HG03469 (cell line): ENCODE data around the gene ETV1.

ENCODE experiments used
- ATAC-seq: cut with Tn5 transposase; IDR thresholded peaks from one replicate; pipeline ENCODE4 v1.9.1; 2021; ENCODE audit warnings: mild to moderate bottlenecking, moderate library complexity, moderate number of reproducible peaks; ENCODE audit not compliant: unreplicated experiment

The ETV1 gene

GRCh38 chr7:13987395-13987794, 2.1 kb downstream of the ETV1 start:
- no peak for ATAC-seq

GRCh38 chr7:13986208-13986607, 3.3 kb downstream of the ETV1 start:
- no peak for ATAC-seq

- no peak for ATAC-seq
Measured at GRCh38 chr7:13984831-13985685, 4.4 kb downstream of the ETV1 start.

DNA sequence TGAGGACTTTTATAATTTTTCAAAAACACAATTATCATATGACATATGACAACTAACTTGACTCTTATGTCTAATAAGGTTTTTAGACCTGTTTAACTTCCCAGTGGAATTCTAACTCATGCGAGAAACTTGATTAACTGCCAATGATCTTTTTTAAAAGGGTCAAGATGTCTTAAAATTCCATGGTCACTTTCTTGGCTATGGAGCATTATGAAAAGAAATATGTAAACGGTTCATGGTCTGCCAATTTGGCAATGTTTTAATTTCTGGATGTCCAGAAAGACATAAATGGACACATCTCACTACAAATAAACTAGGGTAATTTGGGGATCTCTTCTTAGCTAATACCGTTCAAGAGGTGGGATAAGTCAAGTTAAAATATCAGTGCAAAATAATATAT, 5.4 kb downstream of the ETV1 start:
- no peak for ATAC-seq

GRCh38 chr7:13982940-13983677, 6.4 kb downstream of the ETV1 start:
- no peak for ATAC-seq

DNA sequence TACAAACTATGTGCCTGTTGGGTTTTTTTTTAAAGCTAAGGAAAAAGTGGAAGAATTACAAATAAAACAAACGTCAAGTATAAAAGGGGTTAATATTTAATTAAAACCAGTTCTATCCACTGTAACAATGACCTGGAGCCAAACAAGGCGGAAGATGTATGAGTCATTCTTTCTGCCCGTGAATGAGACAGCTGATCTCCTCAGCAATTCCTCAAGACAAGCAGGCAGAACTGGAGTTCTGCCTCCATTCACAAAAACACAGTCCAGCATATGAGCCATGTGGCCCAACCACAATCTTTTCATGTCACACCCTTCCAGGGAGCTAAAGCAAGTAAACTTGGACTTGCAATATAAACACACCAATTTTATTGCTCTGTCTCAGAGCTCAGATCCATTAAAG, 8.4 kb downstream of the ETV1 start:
- no peak for ATAC-seq

DNA sequence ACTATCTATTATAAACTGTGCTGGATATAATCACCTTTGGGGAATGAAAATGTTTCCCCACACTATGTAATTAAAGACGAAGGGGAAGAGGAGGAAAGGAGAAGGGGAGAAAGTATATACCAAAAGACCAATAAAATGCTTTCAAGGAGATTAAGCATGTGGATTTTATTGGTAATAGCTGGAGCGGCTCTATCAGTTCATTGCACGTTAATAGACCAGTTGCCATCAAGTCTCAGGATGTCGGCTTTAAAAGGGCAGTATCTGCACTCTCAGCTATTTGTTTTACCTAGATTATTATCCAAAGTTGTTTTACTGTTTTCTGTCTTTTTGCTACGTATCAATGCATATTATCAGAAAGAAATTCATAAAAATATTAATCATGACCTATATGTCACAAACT, 9.0 kb downstream of the ETV1 start:
- ATAC-seq, result no peak

DNA sequence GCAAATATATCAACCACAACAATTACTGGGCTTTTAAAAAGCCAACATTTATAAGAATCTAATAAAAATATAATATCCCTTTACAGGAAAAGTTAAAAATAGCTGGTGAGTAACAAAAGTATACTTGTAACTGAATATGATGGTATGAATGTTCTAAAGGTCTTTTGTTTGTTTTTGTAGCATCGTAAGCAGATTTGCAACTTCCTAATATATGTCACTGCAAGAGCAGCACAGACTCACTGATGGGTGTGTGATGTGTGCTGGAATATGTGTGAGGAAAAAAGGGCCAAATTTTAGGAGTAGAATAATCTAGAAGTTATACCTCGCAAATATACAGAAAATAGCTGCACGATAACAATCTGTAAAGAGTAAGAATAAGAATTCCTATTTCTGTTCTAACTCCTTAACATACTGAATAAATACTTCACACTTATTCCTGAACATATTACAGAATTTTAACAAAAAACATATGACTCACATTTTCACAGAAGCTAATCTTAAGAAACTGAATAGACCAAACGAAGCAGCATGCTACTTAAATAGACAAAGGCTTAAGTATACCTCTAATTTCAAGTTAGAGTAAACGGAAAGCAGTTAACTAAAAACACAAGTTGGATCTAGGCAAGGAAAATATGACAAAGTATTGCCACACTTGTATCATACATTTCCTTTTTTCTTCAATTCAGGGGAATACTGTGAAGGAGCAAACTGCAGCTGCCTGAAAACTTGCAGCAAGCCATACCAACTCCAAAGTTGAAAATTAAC, 9.6 kb downstream of the ETV1 start:
- no peak for ATAC-seq

DNA sequence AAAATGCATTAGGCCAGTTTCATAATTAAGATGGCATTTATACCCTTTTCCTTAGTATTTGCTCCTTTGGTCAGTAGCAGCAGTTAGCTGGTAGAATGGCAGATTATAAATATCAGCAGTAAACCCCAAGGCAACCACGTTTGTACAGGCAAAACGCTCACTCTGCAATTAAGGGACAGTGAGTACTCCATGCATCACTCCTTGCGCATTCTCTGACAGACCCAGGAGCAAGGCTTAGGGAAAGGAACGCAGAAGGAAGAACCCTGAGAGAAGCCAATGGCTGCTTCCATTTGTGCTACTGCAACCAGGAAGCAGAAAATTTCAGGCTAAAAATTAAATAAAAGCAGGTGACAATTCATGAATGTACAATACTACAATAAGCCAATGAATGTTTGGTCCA, 12.9 kb downstream of the ETV1 start:
- ATAC-seq, result no peak

- ATAC-seq, result no peak
Measured at GRCh38 chr7:13965077-13965476, 24.4 kb downstream of the ETV1 start.

DNA sequence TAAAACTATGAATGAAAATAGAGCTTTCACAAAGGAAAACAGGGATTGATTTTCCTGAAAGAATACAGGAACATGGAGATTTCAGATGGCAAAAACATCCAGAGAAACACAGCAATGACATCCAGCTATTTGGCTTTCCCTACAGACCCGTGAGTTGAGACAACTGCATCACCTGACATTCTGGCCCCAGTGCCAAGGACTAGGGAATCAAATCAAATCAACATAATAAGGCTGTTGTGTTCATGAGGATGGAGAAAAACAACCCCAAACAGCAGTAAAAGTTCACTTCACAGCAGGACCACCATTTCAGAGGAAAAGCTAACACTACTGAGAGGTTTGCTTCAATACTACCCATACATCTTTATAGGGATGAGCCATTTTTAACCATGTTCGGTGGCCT, 25.5 kb downstream of the ETV1 start:
- no peak for ATAC-seq

- no peak for ATAC-seq
Measured at GRCh38 chr7:13955494-13955893, 34.0 kb downstream of the ETV1 start.

DNA sequence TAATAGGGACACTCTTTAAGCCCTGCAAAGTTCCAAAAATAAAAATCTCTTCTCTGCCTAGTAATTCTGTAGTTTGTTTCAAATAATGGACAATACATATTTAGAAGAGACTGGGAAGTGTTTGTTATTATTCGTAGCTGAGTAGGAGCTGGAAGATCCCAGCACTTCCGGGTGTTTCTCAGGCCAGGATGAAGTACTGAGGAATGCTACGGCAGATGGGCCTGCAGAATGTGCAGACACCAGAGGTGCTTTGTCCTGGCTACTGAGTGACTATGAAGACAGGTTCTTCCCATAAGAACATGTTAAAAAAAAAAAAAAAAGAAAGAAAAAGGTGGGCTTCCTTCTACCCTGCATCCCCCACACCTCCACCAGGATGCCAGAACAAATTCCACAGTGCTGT, 36.1 kb downstream of the ETV1 start:
- ATAC-seq, result no peak

DNA sequence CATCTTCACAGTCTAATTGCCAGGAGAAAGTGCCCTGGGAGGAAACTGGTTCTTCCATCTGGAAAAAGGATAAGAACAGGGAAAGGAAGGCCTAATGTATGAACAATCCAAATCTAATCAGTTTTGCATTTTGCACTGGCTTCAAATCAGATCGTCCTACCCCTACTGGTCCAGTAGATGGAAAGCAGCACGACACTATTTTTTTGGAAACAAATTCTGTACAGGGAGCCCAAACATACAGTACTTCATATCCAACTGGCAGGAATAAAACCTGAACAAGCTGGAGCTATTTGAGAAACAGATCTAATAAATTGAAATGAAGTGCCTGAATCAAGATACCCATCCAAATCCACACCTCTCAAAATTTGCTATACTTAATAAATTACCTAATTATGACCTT, 36.5 kb downstream of the ETV1 start:
- ATAC-seq, result no peak

DNA sequence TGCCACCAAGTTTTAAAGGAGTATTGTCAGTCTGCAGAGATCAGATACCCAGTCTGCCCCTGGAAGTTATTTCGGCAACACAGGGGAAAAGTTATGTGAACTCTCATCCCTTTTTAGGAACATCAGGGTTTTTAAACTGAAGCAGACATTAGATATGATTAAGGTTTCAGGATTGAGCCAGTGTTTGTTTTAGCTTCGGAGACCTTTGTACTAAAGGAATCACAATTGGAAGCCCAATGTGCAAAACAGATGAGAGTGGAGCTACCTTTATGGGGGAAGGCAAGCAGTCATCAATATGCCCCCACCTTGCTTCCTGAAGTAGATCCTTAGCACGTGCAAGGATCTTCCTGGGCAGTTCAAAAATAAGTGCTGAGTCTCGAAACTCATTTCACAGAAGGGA, 39.5 kb downstream of the ETV1 start:
- no peak for ATAC-seq

- no peak for ATAC-seq
Measured at GRCh38 chr7:13949445-13949844, 40.0 kb downstream of the ETV1 start.

DNA sequence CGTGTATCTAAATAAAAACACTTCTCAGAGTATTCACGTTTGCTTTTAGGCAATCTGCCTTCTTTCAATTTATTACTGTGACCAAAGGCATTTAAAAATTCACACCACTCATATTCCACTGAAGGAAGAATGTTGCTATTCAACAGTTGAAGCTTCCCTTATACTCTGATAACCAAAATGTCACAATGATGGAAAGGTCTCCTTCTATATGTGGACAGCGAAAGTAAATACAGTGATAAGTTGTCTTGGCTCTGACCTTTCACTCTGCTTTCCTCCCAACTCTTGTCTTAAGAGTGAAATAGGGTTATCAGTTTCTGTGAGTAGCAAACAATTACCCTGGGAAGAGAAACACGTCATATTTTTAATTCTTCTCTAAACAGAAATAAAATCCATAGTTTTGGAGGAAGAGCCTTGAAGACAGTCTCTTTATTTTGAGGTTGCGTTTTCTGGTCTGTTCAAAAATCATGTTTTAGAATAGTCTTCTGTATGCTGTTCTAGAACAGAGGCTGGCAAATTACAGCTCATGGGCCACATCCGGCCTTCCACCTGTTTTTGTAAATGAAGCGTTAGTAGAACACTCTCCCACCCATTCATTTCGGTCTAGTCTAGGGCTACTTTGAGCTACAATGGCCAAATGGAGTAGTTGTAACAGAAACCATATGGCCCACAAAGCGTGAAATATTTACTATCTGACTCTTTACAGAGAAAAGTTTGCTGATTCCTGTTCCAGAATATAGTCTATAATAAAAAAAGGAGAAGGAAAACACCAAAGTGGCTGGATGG, 41.3 kb downstream of the ETV1 start:
- ATAC-seq, result no peak

- ATAC-seq, result no peak
Measured at GRCh38 chr7:13947535-13947934, 41.9 kb downstream of the ETV1 start.

- ATAC-seq, result no peak
Measured at GRCh38 chr7:13946181-13946580, 43.3 kb downstream of the ETV1 start.

- ATAC-seq, result no peak
Measured at GRCh38 chr7:13945670-13946069, 43.8 kb downstream of the ETV1 start.

GRCh38 chr7:13933536-13933935, 55.9 kb downstream of the ETV1 start:
- no peak for ATAC-seq
